Cardiac ventricle fibroblast (primary cell): Measurements from ENCODE around the gene TXLNB. TPM values are rescaled to one million over a fixed set of nuclear protein-coding genes. Genes with fewer than 3 reads are reported as not detected.

Experiments used
- total RNA-seq: library from RNA; depleted of rRNA; stranded (reverse); fragments of >200 nt; gene quantifications from 2 replicates; pipeline ENCODE4 v1.2.3, GENCODE V29; 2015

The TXLNB gene
- 0.24 and 0.25 TPM in 2 replicates for total RNA-seq

GRCh38 chr6:139291813-139292619, at the start of gene TXLNB:
Gene TXLNB (minus strand): TSS chr6:139291998. CDS start chr6:139288899, 3,099 bp downstream.

Other genes starting within 250 kb of the TXLNB start
- gene HECA, start 156.9 kb downstream of the TXLNB start, total RNA-seq = 17.8 and 19.6 TPM in 2 replicates
- gene CITED2, start 82.7 kb upstream of the TXLNB start, total RNA-seq = 173 and 205 TPM in 2 replicates